SK-N-SH (cell line): ENCODE measurements around the gene FGF8. TPM values are rescaled to one million over a fixed set of nuclear protein-coding genes. Genes with fewer than 3 reads are reported as not detected.

Source experiments
- CTCF ChIA-PET: fragments of 300-600, 350-600 bp; formaldehyde crosslinking; extraction: SDS; loops from one replicate; lab custom pipeline; 2021; lab: Yijun Ruan, JAX
- POLR2A ChIA-PET: fragments of 350-600 bp; sonication (Branson Sonifier 250); formaldehyde crosslinking; extraction: SDS; loops from one replicate; lab custom pipeline; 2020; ENCODE audit warnings: antibody characterized with exemption, inconsistent platforms; lab: Yijun Ruan, JAX
- DNase-seq: peaks from one replicate; pipeline ENCODE4 v3.0.0; 2012
- H2AFZ ChIP-seq: fragments of 200-600 bp; sonication (generic); 2 replicates; pipeline ENCODE4 v1.8.1; 2016; ENCODE audit warnings: antibody characterized with exemption, mild to moderate bottlenecking, low read depth
- H3F3A ChIP-seq: fragments of 200-600 bp; sonication (generic); replicated peaks from 2 replicates; pipeline ENCODE3; 2016; ENCODE audit warnings: antibody characterized with exemption, mild to moderate bottlenecking; ENCODE audit not compliant: insufficient read depth
- H3K27ac ChIP-seq, 2 experiments: fragments of 200-500 bp in 1 of 2; fragments of 200-600 bp in 1 of 2; sonication (Bioruptor generic) in 1 of 2; sonication (generic), shearing (Covaris generic) in 1 of 2; 2 replicates each; pipeline versions ENCODE4 v1.5.1 to v1.6.1; 2014 to 2016; ENCODE audit warnings: low read depth in 2 of 2, inconsistent platforms in 1 of 2, low read length in 1 of 2, mild to moderate bottlenecking in 1 of 2, mixed read lengths in 1 of 2
- H3K27me3 ChIP-seq: fragments of 200-600 bp; sonication (generic), shearing (Covaris generic); 2 replicates; pipeline ENCODE4 v1.6.1; 2016; ENCODE audit warnings: mixed run types; ENCODE audit not compliant: insufficient read depth
- H3K36me3 ChIP-seq, 2 experiments: fragments of 200-500 bp in 1 of 2; fragments of 200-600 bp in 1 of 2; sonication (Bioruptor generic) in 1 of 2; sonication (generic) in 1 of 2; replicated peaks in 1 of 2; 2 replicates each; pipeline versions ENCODE3 to v1.5.1; 2014 to 2016; ENCODE audit warnings: low read length in 1 of 2, mild to moderate bottlenecking in 1 of 2; ENCODE audit not compliant: insufficient read depth in 2 of 2, control insufficient read depth in 1 of 2
- H3K4me1 ChIP-seq, 2 experiments: fragments of 200-500 bp in 1 of 2; fragments of 200-600 bp in 1 of 2; sonication (Bioruptor generic) in 1 of 2; sonication (generic), shearing (Covaris generic) in 1 of 2; 2 replicates each; pipeline versions ENCODE4 v1.5.1 to v1.6.1; 2014 to 2016; ENCODE audit warnings: low read depth in 1 of 2, low read length in 1 of 2, mixed run types in 1 of 2; ENCODE audit not compliant: insufficient read depth in 2 of 2, control insufficient read depth in 1 of 2
- H3K4me2 ChIP-seq: fragments of 200-600 bp; sonication (generic), shearing (Covaris generic); 2 replicates; pipeline ENCODE4 v1.6.1; 2017; ENCODE audit warnings: mixed run types
- H3K4me3 ChIP-seq, 2 experiments: fragments of 200-500 bp in 1 of 2; fragments of 200-600 bp in 1 of 2; sonication (Bioruptor generic) in 1 of 2; sonication (generic), shearing (Covaris generic) in 1 of 2; 2 replicates each; pipeline versions ENCODE4 v1.5.1 to v1.8.1; 2014 to 2016; ENCODE audit warnings: low read depth in 2 of 2, inconsistent platforms in 1 of 2, low read length in 1 of 2, mild to moderate bottlenecking in 1 of 2, mixed read lengths in 1 of 2, moderate library complexity in 1 of 2
- H3K79me2 ChIP-seq: fragments of 200-600 bp; sonication (generic); 2 replicates; pipeline ENCODE4 v1.8.1; 2017; ENCODE audit warnings: mild to moderate bottlenecking; ENCODE audit not compliant: insufficient read depth
- H3K9ac ChIP-seq: fragments of 200-600 bp; sonication (generic); 2 replicates; pipeline ENCODE4 v1.6.1; 2017; ENCODE audit warnings: mixed run types
- H3K9me2 ChIP-seq: fragments of 200-600 bp; sonication (generic); 2 replicates; pipeline ENCODE4 v1.6.1; 2017; ENCODE audit warnings: mixed run types
- H3K9me3 ChIP-seq: fragments of 200-600 bp; sonication (generic); 2 replicates; pipeline ENCODE4 v1.6.1; 2017; ENCODE audit warnings: mixed run types, mild to moderate bottlenecking, moderate library complexity
- H4K20me1 ChIP-seq: fragments of 200-600 bp; sonication (generic); 2 replicates; pipeline ENCODE4 v1.6.1; 2017; ENCODE audit warnings: mild to moderate bottlenecking, mixed run types; ENCODE audit not compliant: insufficient read depth
- CHD2 ChIP-seq: fragments of 150-350 bp; IDR thresholded peaks from 2 replicates; pipeline ENCODE4 v1.6.1; 2018; ENCODE audit warnings: low read length; ENCODE audit not compliant: partially characterized antibody
- ELF1 ChIP-seq: IDR thresholded peaks from 2 replicates; pipeline ENCODE4 v1.4.0; 2012
- EZH2phosphoT487 ChIP-seq: fragments of 200-600 bp; sonication (generic); IDR thresholded peaks from 2 replicates; pipeline ENCODE4 v1.6.1; 2017; ENCODE audit warnings: low read depth, mixed run types, mild to moderate bottlenecking, antibody characterized with exemption, moderate library complexity, borderline replicate concordance
- FOSL2 ChIP-seq: IDR thresholded peaks from 2 replicates; pipeline ENCODE4 v1.4.0; 2012; ENCODE audit warnings: low read depth, mild to moderate bottlenecking, moderate library complexity, borderline replicate concordance
- RAD21 ChIP-seq: IDR thresholded peaks from 2 replicates; pipeline ENCODE4 v1.6.1; 2012; ENCODE audit warnings: mild to moderate bottlenecking, low read length
- RCOR1 ChIP-seq: fragments of 150-350 bp; IDR thresholded peaks from 2 replicates; pipeline ENCODE4 v1.6.1; 2017; ENCODE audit warnings: antibody characterized with exemption, low read length
- SIN3A ChIP-seq: IDR thresholded peaks from 2 replicates; pipeline ENCODE4 v1.6.1; 2012; ENCODE audit warnings: low read depth, mild to moderate bottlenecking, low read length, moderate library complexity, borderline replicate concordance
- YY1 ChIP-seq: IDR thresholded peaks from 2 replicates; pipeline ENCODE4 v1.4.0; 2012; ENCODE audit warnings: low read depth, mild to moderate bottlenecking
- WGBS: methylation state at CpG from one replicate; pipeline ENCODE4 v1.1.6; 2017; ENCODE audit warnings: low lambda C conversion rate; 5-methylcytosine and 5-hydroxymethylcytosine counted together
- polyA plus RNA-seq, 3 experiments: library from polyadenylated mRNA; depleted of rRNA; stranded (reverse); fragments of >200 nt; gene quantifications; 2 replicates each; pipeline ENCODE4 v1.2.3, GENCODE V29; 2012
- TF ChIP-seq, protein P1 (sequence below): IDR thresholded peaks from 2 replicates; pipeline ENCODE4 v1.6.1; 2012; ENCODE audit warnings: mild to moderate bottlenecking, low read depth, low read length, moderate library complexity

Gene FGF8
- polyA plus RNA-seq, 1 of the 3 experiments (the other 2 are of a cell fraction): not detected

DNA sequence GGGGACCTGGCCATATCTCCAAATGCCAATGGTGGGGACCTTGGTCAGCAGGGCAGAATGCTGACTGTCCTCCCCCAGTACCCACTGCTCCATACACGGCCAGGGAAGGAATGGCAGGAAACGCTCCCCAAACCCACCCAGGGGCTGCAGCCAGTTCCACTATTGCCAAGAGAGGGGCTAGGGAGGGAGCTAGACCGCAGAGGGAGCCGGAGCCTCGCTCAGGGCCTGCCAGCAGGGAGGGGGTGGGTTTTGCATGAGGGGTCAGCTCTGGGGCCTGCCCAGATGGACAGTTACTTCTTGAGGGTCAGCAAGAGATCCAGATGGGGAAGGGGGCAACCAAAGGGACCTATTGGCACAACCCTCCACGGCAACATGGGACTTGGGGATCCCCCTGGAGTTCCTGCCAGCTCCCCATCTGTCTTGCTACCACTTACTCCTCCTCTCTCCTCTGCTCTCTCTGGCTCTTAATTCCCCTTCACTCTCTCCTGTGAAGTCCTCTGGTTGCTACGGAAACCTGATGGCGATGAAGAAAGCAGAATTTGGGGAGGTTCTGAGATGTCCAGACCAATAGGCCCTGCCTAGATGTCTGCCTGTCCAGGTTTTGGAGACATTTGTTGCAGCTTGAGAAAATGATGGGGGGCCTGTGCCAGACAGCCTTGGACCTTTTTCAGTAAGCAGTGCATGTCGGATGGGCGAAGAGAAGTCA, 12.6 kb downstream of the FGF8 start:
- no peak for TF ChIP-seq YY1
- TF ChIP-seq SIN3A: no peak
- CTCF ChIA-PET: interaction anchor here (1.0 to 2.1 kb wide), 2 partner anchors 14 to 18 kb away, joined by 3 to 7 read pairs; no protein-coding TSS in a partner anchor

DNA sequence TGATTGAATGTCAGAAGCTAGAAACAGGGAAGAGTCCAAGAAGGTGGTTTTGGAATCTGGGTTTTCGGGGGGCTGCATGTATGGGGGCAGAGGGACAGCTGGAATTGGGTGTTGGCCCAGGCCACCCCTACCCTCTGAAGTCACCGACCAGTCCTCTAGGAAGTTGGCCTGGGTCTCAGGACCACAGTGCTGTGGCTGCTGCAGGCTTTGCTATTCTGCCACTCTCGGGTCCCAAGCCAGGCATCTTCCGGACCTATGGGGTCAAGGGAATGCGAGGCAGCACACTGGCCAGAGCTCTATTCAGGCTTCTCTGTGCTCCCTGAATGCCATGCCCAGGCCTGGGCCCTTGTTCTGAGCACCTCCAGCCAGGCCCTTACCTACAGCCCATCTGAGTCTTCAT, 13.2 kb downstream of the FGF8 start:
- TF ChIP-seq RAD21: no peak
- peak; percentile 4 for DNase-seq
- Histone ChIP-seq H3K9me2 (no peaks in the 10 kb centered on the region), H3F3A (no peaks in the 10 kb centered on the region), H4K20me1 (no peaks in the 10 kb centered on the region), H3K4me3 (no peak overlapping the region), H3K36me3 (no peaks in the 10 kb centered on the region), H3K4me1 (no peaks in the 10 kb centered on the region; a peak in 1 of 4 replicates), H3K9ac (no peak overlapping the region), H3K4me2 (no peak overlapping the region), H3K27me3 (peaks cover 6% of the 10 kb centered on the region; the same call in 1 of the 2 replicates), H3K79me2 (no peaks in the 10 kb centered on the region), H3K27ac (no peak overlapping the region), H2AFZ (no peak overlapping the region), H3K9me3 (no peaks in the 10 kb centered on the region)
- CTCF ChIA-PET: interaction anchor here (1.0 to 2.1 kb wide), 2 partner anchors 13 to 18 kb away, joined by 3 to 7 read pairs; no protein-coding TSS in a partner anchor
- POLR2A ChIA-PET: interaction anchor here (0.6 to 0.7 kb wide), 2 partner anchors 61 to 408 kb away, joined by 3 read pairs; no protein-coding TSS in a partner anchor
- no CpG with 5 or more reads among the region's 5 CpGs for WGBS

More for the DNA sequence above, 12.6 kb downstream of the FGF8 start:
- no peaks in the 10 kb centered on the region for H3F3A ChIP-seq
- H4K20me1 ChIP-seq: no peaks in the 10 kb centered on the region
- DNase-seq: peak; percentile 20
- H3K9me2 ChIP-seq: no peaks in the 10 kb centered on the region
- no peak overlapping the region for H2AFZ ChIP-seq
- H3K36me3 ChIP-seq: no peaks in the 10 kb centered on the region
- no peaks in the 10 kb centered on the region for H3K79me2 ChIP-seq
- H3K9ac ChIP-seq: no peak overlapping the region
- no peak overlapping the region for H3K4me3 ChIP-seq
- 82% methylated on average over 8 of the region's 10 CpGs for WGBS
- peaks cover 6% of the 10 kb centered on the region; the same call in 1 of the 2 replicates for H3K27me3 ChIP-seq
- POLR2A ChIA-PET: interaction anchor here (0.6 to 0.7 kb wide), 2 partner anchors 62 to 408 kb away, joined by 3 read pairs; no protein-coding TSS in a partner anchor
- H3K4me2 ChIP-seq: no peak overlapping the region
- no peak overlapping the region for H3K27ac ChIP-seq
- no peaks in the 10 kb centered on the region for H3K9me3 ChIP-seq
- no peaks in the 10 kb centered on the region; a peak in 1 of 4 replicates for H3K4me1 ChIP-seq

DNA sequence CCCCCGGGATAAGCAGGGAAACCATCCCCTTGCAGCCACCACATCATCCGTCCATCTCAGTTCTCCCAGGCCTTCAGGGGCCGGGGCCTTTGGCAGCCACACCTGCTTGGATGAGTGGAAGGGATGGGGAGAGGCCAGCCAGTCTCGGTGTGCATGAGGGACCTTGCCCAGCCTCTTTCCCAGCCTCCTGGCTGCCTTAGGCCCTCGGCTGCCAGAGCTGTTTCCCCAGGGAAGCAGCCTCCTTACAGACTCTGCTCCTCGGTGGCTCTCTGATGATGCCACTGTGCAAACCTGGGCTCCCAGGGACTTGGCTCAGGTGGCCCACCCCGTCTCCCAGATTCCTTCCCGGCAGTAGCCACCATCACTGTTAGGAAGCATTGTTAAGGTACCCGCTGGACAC, 14.7 kb downstream of the FGF8 start:
- 81% methylated on average over 8 of the region's 9 CpGs for WGBS
- ChIA-PET POLR2A (no interaction called here), CTCF (interaction anchor here (1.3 kb wide), 1 partner anchor 20 kb away, joined by 4 read pairs; no protein-coding TSS in a partner anchor)
- H3K36me3 ChIP-seq: no peaks in the 10 kb centered on the region
- H3K9me3 ChIP-seq: no peaks in the 10 kb centered on the region
- no peak overlapping the region for H3K9ac ChIP-seq
- H3K9me2 ChIP-seq: no peaks in the 10 kb centered on the region
- peaks cover 6% of the 10 kb centered on the region; the same call in 1 of the 2 replicates for H3K27me3 ChIP-seq
- no peaks in the 10 kb centered on the region for H3F3A ChIP-seq
- no peaks in the 10 kb centered on the region for H4K20me1 ChIP-seq
- H3K27ac ChIP-seq: no peak overlapping the region
- no peaks in the 10 kb centered on the region for H3K79me2 ChIP-seq
- TF ChIP-seq EZH2phosphoT487: no peak
- TF ChIP-seq RCOR1: no peak
- TF ChIP-seq, protein P1, sequence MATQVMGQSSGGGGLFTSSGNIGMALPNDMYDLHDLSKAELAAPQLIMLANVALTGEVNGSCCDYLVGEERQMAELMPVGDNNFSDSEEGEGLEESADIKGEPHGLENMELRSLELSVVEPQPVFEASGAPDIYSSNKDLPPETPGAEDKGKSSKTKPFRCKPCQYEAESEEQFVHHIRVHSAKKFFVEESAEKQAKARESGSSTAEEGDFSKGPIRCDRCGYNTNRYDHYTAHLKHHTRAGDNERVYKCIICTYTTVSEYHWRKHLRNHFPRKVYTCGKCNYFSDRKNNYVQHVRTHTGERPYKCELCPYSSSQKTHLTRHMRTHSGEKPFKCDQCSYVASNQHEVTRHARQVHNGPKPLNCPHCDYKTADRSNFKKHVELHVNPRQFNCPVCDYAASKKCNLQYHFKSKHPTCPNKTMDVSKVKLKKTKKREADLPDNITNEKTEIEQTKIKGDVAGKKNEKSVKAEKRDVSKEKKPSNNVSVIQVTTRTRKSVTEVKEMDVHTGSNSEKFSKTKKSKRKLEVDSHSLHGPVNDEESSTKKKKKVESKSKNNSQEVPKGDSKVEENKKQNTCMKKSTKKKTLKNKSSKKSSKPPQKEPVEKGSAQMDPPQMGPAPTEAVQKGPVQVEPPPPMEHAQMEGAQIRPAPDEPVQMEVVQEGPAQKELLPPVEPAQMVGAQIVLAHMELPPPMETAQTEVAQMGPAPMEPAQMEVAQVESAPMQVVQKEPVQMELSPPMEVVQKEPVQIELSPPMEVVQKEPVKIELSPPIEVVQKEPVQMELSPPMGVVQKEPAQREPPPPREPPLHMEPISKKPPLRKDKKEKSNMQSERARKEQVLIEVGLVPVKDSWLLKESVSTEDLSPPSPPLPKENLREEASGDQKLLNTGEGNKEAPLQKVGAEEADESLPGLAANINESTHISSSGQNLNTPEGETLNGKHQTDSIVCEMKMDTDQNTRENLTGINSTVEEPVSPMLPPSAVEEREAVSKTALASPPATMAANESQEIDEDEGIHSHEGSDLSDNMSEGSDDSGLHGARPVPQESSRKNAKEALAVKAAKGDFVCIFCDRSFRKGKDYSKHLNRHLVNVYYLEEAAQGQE: no peak
- no peak for TF ChIP-seq ELF1
- TF ChIP-seq CHD2: no peak
- no peak for TF ChIP-seq YY1
- no peak for TF ChIP-seq RAD21
- TF ChIP-seq SIN3A: no peak
- TF ChIP-seq FOSL2: no peak
- no peak overlapping the region for H2AFZ ChIP-seq
- no peak overlapping the region for H3K4me2 ChIP-seq
- no peaks in the 10 kb centered on the region; a peak in 1 of 4 replicates for H3K4me1 ChIP-seq
- DNase-seq: peak; percentile 4
- no peak overlapping the region for H3K4me3 ChIP-seq
